ENCODE results near the gene TMEM95. TPM values are rescaled to one million over a fixed set of nuclear protein-coding genes. Genes with fewer than 3 reads are reported as not detected.

TMEM95 gene
- total RNA-seq, 2 experiments from 2014 or later: not detected

- POLR2A ChIA-PET: interaction anchor here (1.0 to 2.6 kb wide), 10 partner anchors 9 to 177 kb away, joined by 3 to 11 read pairs (median 6); partner anchors contain the start of genes PLSCR3, SENP3 and TMEM102
- Mint-ChIP-seq H3K36me3 (ENCODE audit: low read depth) (peaks cover 5% of the 10 kb centered on the region), H3K27ac (peak overlapping the region; percentile 85), H3K9me3 (no peaks in the 10 kb centered on the region), H3K4me1 (ENCODE audit: low read depth) (peaks cover 7% of the 10 kb centered on the region), H3K27me3 (peaks cover 26% of the 10 kb centered on the region), H3K4me3 (peak overlapping the region; percentile 76)
- ATAC-seq (no peak), DNase-seq (no peak)
- CTCF ChIA-PET: interaction anchor here (0.7 to 2.2 kb wide), 6 partner anchors 9 to 204 kb away, joined by 3 to 8 read pairs (median 4); partner anchors contain the start of genes PLSCR3 and TMEM95
- no peak for TF ChIP-seq CTCF (IDR thresholded peaks at IDR 0.05)
- intact Hi-C loops (cut with micrococcal nuclease): no loop called here
Observed at GRCh38 chr17:7384489-7385081, 29.6 kb downstream of the TMEM95 start.

GRCh38 chr17:7388856-7389255 is 33.9 kb downstream of the TMEM95 start:
- H3K4me1 Mint-ChIP-seq (ENCODE audit: low read depth): peaks cover 27% of the 10 kb centered on the region
- ChIA-PET CTCF (interaction anchor here (1.1 to 2.2 kb wide), 4 partner anchors 9 to 244 kb away, joined by 3 to 10 read pairs (median 4); partner anchors contain the start of gene TMEM95), POLR2A (interaction anchor here (1.1 to 1.5 kb wide), 2 partner anchors 9 to 97 kb away, joined by 3 to 6 read pairs; partner anchors contain the start of gene TNK1)
- no peak for ATAC-seq
- H3K9me3 Mint-ChIP-seq: no peaks in the 10 kb centered on the region
- H3K27me3 Mint-ChIP-seq: no peaks in the 10 kb centered on the region
- no peak for TF ChIP-seq CTCF (IDR thresholded peaks at IDR 0.05)
- intact Hi-C loops (cut with micrococcal nuclease): no loop called here
- H3K36me3 Mint-ChIP-seq (ENCODE audit: low read depth): peaks cover 28% of the 10 kb centered on the region
- H3K27ac Mint-ChIP-seq: no peak overlapping the region
- no peak overlapping the region for H3K4me3 Mint-ChIP-seq
- DNase-seq: no peak

GRCh38 chr17:7389924-7390910 is 35.3 kb downstream of the TMEM95 start:
- TF ChIP-seq CTCF (IDR thresholded peaks at IDR 0.05): no peak
- Mint-ChIP-seq H3K9me3 (no peaks in the 10 kb centered on the region), H3K4me3 (no peak overlapping the region), H3K27ac (no peak overlapping the region), H3K27me3 (no peaks in the 10 kb centered on the region), H3K4me1 (ENCODE audit: low read depth) (peaks cover 27% of the 10 kb centered on the region), H3K36me3 (ENCODE audit: low read depth) (peaks cover 32% of the 10 kb centered on the region)
- DNase-seq (no peak), ATAC-seq (no peak)
- intact Hi-C loops (cut with micrococcal nuclease): no loop called here
- ChIA-PET POLR2A (interaction anchor here (1.1 to 1.5 kb wide), 4 partner anchors 10 to 96 kb away, joined by 3 to 6 read pairs (median 3); partner anchors contain the start of genes TMEM256 and TNK1), CTCF (interaction anchor here (1.4 to 2.2 kb wide), 3 partner anchors 35 to 170 kb away, joined by 5 to 10 read pairs (median 5); partner anchors contain the start of gene TMEM95)

- Mint-ChIP-seq H3K4me3 (no peak overlapping the region), H3K36me3 (ENCODE audit: low read depth) (peaks cover 32% of the 10 kb centered on the region), H3K4me1 (ENCODE audit: low read depth) (peaks cover 27% of the 10 kb centered on the region), H3K27ac (peak overlapping the region; percentile 10), H3K9me3 (no peaks in the 10 kb centered on the region), H3K27me3 (no peaks in the 10 kb centered on the region)
- ChIA-PET POLR2A (interaction anchor here (1.2 kb wide), 2 partner anchors 12 to 37 kb away, joined by 3 read pairs; partner anchors contain the start of gene TMEM256), CTCF (no interaction called here)
- TF ChIP-seq CTCF (IDR thresholded peaks at IDR 0.05): no peak
- ATAC-seq (no peak), DNase-seq (no peak)
- intact Hi-C loops (cut with micrococcal nuclease): no loop called here
Observed at GRCh38 chr17:7391307-7391706, 36.4 kb downstream of the TMEM95 start.

All from activated CD8-positive, alpha-beta T cell treated with anti-CD3 and anti-CD28 coated beads for 36 hours (primary cell).